ENCODE measurements around the gene BCL10. TPM values are rescaled to one million over a fixed set of nuclear protein-coding genes. Genes with fewer than 3 reads are reported as not detected.

BCL10 gene
- total RNA-seq, 1 experiment from 2014 or later, result 26.1 TPM

DNA sequence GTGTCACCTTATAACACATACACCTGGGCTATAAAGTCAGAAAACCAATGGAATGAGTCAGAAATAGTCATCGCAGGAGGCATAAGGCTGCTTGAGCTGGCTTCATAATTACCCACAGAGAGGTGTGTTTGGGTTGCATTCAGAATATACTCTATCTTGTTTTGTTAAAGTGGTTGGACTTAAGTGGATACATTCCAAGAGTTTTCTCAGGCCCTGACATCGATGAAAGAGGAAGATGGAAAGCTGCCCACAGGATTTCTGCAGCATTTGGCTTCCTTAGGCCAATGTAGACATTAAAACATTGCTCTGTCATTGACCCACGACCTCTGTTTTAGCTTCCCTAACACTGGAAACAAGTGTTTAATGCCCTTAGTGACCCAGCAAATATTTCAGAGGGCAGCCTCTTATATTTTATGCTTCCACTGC lies 18.6 kb upstream of the BCL10 start:
- Histone ChIP-seq H3K4me1 (ENCODE audit: insufficient read depth, low read length) (no peaks in the 10 kb centered on the region), H3K56ac (ENCODE audit: insufficient read length, low read depth, low read length) (no peak overlapping the region), H2BK15ac (ENCODE audit: low read depth, low read length) (no peak overlapping the region), H3K23me2 (ENCODE audit: insufficient read length, low read depth, low read length, poor library complexity, severe bottlenecking) (no peaks in the 10 kb centered on the region), H3K9ac (ENCODE audit: extremely low read depth, insufficient read length, low read length) (no peak overlapping the region), H3K9me3 (ENCODE audit: control insufficient read depth, low read depth, low read length) (no peaks in the 10 kb centered on the region), H4K20me1 (ENCODE audit: control insufficient read depth, insufficient read depth, insufficient read length) (no peaks in the 10 kb centered on the region), H2BK5ac (ENCODE audit: insufficient read length, low read length) (no peak overlapping the region), H3K79me1 (ENCODE audit: insufficient read depth, low read depth, low read length, poor library complexity, severe bottlenecking) (no peaks in the 10 kb centered on the region), H3K27ac (ENCODE audit: insufficient read length, low read depth, low read length) (no peak overlapping the region), H4K8ac (replicated peaks; ENCODE audit: insufficient read length, low read depth, low read length) (no peak overlapping the region), H3K18ac (ENCODE audit: insufficient read length, low read depth, low read length) (no peak overlapping the region), H2BK120ac (ENCODE audit: low read depth, low read length, poor library complexity, severe bottlenecking) (no peak overlapping the region), H3K79me2 (ENCODE audit: insufficient read depth, low read length) (no peaks in the 10 kb centered on the region), H2AK5ac (ENCODE audit: insufficient read length, low read length) (no peak overlapping the region), H3K27me3 (ENCODE audit: insufficient read depth, low read length) (no peaks in the 10 kb centered on the region), H3K14ac (ENCODE audit: insufficient read depth, low read length) (no peak overlapping the region), H3T11ph (ENCODE audit: low read length) (no peak overlapping the region), H3K4ac (ENCODE audit: low read depth, low read length) (no peak overlapping the region), H2AFZ (ENCODE audit: low read length) (no peak overlapping the region), H2BK20ac (ENCODE audit: low read depth, low read length, poor library complexity, severe bottlenecking) (no peak overlapping the region), H3K4me2 (ENCODE audit: insufficient read depth, insufficient read length, low read length) (no peak overlapping the region), H4K5ac (ENCODE audit: insufficient read length, low read depth, low read length) (no peak overlapping the region), H4K91ac (ENCODE audit: insufficient read length, low read depth, low read length) (no peak overlapping the region), H2BK12ac (ENCODE audit: insufficient read length, low read depth, low read length) (no peak overlapping the region), H3K23ac (ENCODE audit: insufficient read length, low read depth, low read length) (no peak overlapping the region)
- TF ChIP-seq, protein P1, sequence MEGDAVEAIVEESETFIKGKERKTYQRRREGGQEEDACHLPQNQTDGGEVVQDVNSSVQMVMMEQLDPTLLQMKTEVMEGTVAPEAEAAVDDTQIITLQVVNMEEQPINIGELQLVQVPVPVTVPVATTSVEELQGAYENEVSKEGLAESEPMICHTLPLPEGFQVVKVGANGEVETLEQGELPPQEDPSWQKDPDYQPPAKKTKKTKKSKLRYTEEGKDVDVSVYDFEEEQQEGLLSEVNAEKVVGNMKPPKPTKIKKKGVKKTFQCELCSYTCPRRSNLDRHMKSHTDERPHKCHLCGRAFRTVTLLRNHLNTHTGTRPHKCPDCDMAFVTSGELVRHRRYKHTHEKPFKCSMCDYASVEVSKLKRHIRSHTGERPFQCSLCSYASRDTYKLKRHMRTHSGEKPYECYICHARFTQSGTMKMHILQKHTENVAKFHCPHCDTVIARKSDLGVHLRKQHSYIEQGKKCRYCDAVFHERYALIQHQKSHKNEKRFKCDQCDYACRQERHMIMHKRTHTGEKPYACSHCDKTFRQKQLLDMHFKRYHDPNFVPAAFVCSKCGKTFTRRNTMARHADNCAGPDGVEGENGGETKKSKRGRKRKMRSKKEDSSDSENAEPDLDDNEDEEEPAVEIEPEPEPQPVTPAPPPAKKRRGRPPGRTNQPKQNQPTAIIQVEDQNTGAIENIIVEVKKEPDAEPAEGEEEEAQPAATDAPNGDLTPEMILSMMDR (conservative IDR thresholded peaks at IDR 0.05), result no peak
- H3K36me3 Mint-ChIP-seq (ENCODE audit: insufficient read depth in 1 of 3, low read depth in 3 of 3), result no peaks in the 10 kb centered on the region
- peaks cover 12 to 13% of the 10 kb centered on the region in 2 experiments for H3K4me1 Mint-ChIP-seq
- H3K27ac Mint-ChIP-seq, result no peak overlapping the region
- H3K4me3 Mint-ChIP-seq, result no peak overlapping the region
- H3K27me3 Mint-ChIP-seq (ENCODE audit: low read depth), result no peaks in the 10 kb centered on the region
- H3K9me3 Mint-ChIP-seq, result no peaks in the 10 kb centered on the region
- DNase-seq, result no peak
- no CpG with 5 or more reads among the region's 3 CpGs for WGBS (ENCODE audit: extremely low coverage, insufficient read length, low lambda C conversion rate)

All from H9 (cell line).